Muscle layer of duodenum (tissue), 2 donors: Measurements from ENCODE around the gene SLC2A9.

ENCODE experiments used
- H3K27ac ChIP-seq: one replicate; pipeline ENCODE4 v1.7.0; 2013; ENCODE audit warnings: mild to moderate bottlenecking, low read length
- H3K27me3 ChIP-seq: one replicate; pipeline ENCODE4 v1.7.0; 2013; ENCODE audit warnings: low read depth, mild to moderate bottlenecking, control low read depth, low read length
- H3K36me3 ChIP-seq, 2 donors: one replicate each; pipeline ENCODE4 v1.7.0; 2013; ENCODE audit warnings: low read length in 2 of 2, control low read depth in 1 of 2, mild to moderate bottlenecking in 1 of 2; ENCODE audit not compliant: insufficient read depth in 2 of 2, control insufficient read depth in 1 of 2
- H3K4me1 ChIP-seq, 2 donors: one replicate each; pipeline ENCODE4 v1.7.0; 2013; ENCODE audit warnings: low read length in 2 of 2, mild to moderate bottlenecking in 2 of 2, control low read depth in 1 of 2, moderate library complexity in 1 of 2; ENCODE audit not compliant: insufficient read depth in 2 of 2, control insufficient read depth in 1 of 2
- H3K4me3 ChIP-seq, 2 donors: one replicate each; pipeline ENCODE4 v1.7.0; 2013; ENCODE audit warnings: low read length in 2 of 2, low read depth in 1 of 2, mild to moderate bottlenecking in 1 of 2
- H3K9me3 ChIP-seq, 2 donors: one replicate each; pipeline ENCODE4 v1.7.0; 2013; ENCODE audit warnings: low read length in 2 of 2, control low read depth in 1 of 2, mild to moderate bottlenecking in 1 of 2; ENCODE audit not compliant: control insufficient read depth in 1 of 2
- donor health status: healthy.

Gene SLC2A9

GRCh38 chr4:10028910-10029309 is 7.6 kb upstream of the SLC2A9 start:
- Histone ChIP-seq H3K36me3 (no peaks in the 10 kb centered on the region), H3K27me3 (no peaks in the 10 kb centered on the region), H3K9me3 (no peaks in the 10 kb centered on the region), H3K4me1 (peaks cover 8 to 13% of the 10 kb centered on the region in 2 donors), H3K27ac (no peak overlapping the region), H3K4me3 (no peak overlapping the region)

GRCh38 chr4:10026485-10026884 is 5.2 kb upstream of the SLC2A9 start:
- Histone ChIP-seq H3K27me3 (no peaks in the 10 kb centered on the region), H3K4me3 (no peak overlapping the region), H3K4me1 (peaks cover 0 to 4% of the 10 kb centered on the region in 2 donors), H3K27ac (no peak overlapping the region), H3K36me3 (no peaks in the 10 kb centered on the region), H3K9me3 (no peaks in the 10 kb centered on the region)

GRCh38 chr4:10025230-10025806 is 4.0 kb upstream of the SLC2A9 start:
- H3K36me3 ChIP-seq, result no peaks in the 10 kb centered on the region
- peaks cover 0 to 4% of the 10 kb centered on the region in 2 donors for H3K4me1 ChIP-seq
- no peaks in the 10 kb centered on the region for H3K27me3 ChIP-seq
- H3K4me3 ChIP-seq, result no peak overlapping the region
- no peak overlapping the region for H3K27ac ChIP-seq
- H3K9me3 ChIP-seq, result no peaks in the 10 kb centered on the region

- Histone ChIP-seq H3K4me3 (no peak overlapping the region), H3K9me3 (no peaks in the 10 kb centered on the region), H3K27me3 (no peaks in the 10 kb centered on the region), H3K27ac (peak overlapping the region; percentile 34), H3K36me3 (no peaks in the 10 kb centered on the region), H3K4me1 (peaks cover 3 to 4% of the 10 kb centered on the region in 2 donors)
Measured at GRCh38 chr4:10024303-10024702, 3.0 kb upstream of the SLC2A9 start.

GRCh38 chr4:10023806-10024205 is 2.5 kb upstream of the SLC2A9 start:
- H3K9me3 ChIP-seq, result no peaks in the 10 kb centered on the region
- peaks cover 4 to 6% of the 10 kb centered on the region in 2 donors for H3K4me1 ChIP-seq
- peak overlapping the region; percentile 34 for H3K27ac ChIP-seq
- no peak overlapping the region for H3K4me3 ChIP-seq
- H3K36me3 ChIP-seq, result no peaks in the 10 kb centered on the region
- no peaks in the 10 kb centered on the region for H3K27me3 ChIP-seq

GRCh38 chr4:10023050-10023419 is 1.7 kb upstream of the SLC2A9 start:
- Histone ChIP-seq H3K4me1 (peaks cover 4 to 6% of the 10 kb centered on the region in 2 donors), H3K27ac (no peak overlapping the region), H3K4me3 (no peak overlapping the region), H3K27me3 (no peaks in the 10 kb centered on the region), H3K9me3 (no peaks in the 10 kb centered on the region), H3K36me3 (no peaks in the 10 kb centered on the region)

GRCh38 chr4:10022346-10023049 is 1.2 kb upstream of the SLC2A9 start:
- Histone ChIP-seq H3K36me3 (no peaks in the 10 kb centered on the region), H3K4me1 (peaks cover 4 to 6% of the 10 kb centered on the region in 2 donors), H3K27ac (no peak overlapping the region), H3K27me3 (no peaks in the 10 kb centered on the region), H3K4me3 (no peak overlapping the region), H3K9me3 (no peaks in the 10 kb centered on the region)

- peak overlapping the region in 1 of 2 donors; percentile 45 for H3K4me3 ChIP-seq
- no peaks in the 10 kb centered on the region for H3K9me3 ChIP-seq
- H3K27ac ChIP-seq, result peak overlapping the region; percentile 62
- H3K36me3 ChIP-seq, result no peaks in the 10 kb centered on the region
- no peaks in the 10 kb centered on the region for H3K27me3 ChIP-seq
- peaks cover 4 to 6% of the 10 kb centered on the region in 2 donors for H3K4me1 ChIP-seq
Measured at GRCh38 chr4:10021653-10022023, 341 bp upstream of the SLC2A9 start.

- Histone ChIP-seq H3K9me3 (no peaks in the 10 kb centered on the region), H3K4me1 (peaks cover 4 to 6% of the 10 kb centered on the region in 2 donors), H3K36me3 (no peaks in the 10 kb centered on the region), H3K4me3 (peak overlapping the region in 1 of 2 donors; percentile 45), H3K27ac (peak overlapping the region; percentile 70), H3K27me3 (no peaks in the 10 kb centered on the region)
Measured at GRCh38 chr4:10020106-10020505, 1.2 kb downstream of the SLC2A9 start.

- Histone ChIP-seq H3K9me3 (no peaks in the 10 kb centered on the region), H3K36me3 (no peaks in the 10 kb centered on the region), H3K4me1 (peaks cover 4 to 6% of the 10 kb centered on the region in 2 donors), H3K4me3 (peak overlapping the region; percentile 61 to 69), H3K27ac (peak overlapping the region; percentile 70), H3K27me3 (no peaks in the 10 kb centered on the region)
Measured at GRCh38 chr4:10019521-10020051, 1.7 kb downstream of the SLC2A9 start.

GRCh38 chr4:10018818-10019461 is 2.4 kb downstream of the SLC2A9 start:
- peak overlapping the region; percentile 70 for H3K27ac ChIP-seq
- H3K4me1 ChIP-seq, result peaks cover 4 to 6% of the 10 kb centered on the region in 2 donors
- H3K4me3 ChIP-seq, result peak overlapping the region; percentile 61 to 69
- no peaks in the 10 kb centered on the region for H3K9me3 ChIP-seq
- no peaks in the 10 kb centered on the region for H3K36me3 ChIP-seq
- no peaks in the 10 kb centered on the region for H3K27me3 ChIP-seq
